ENCODE measurements around the gene ZNF32.

The ZNF32 gene, protein sequence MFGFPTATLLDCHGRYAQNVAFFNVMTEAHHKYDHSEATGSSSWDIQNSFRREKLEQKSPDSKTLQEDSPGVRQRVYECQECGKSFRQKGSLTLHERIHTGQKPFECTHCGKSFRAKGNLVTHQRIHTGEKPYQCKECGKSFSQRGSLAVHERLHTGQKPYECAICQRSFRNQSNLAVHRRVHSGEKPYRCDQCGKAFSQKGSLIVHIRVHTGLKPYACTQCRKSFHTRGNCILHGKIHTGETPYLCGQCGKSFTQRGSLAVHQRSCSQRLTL

DNA sequence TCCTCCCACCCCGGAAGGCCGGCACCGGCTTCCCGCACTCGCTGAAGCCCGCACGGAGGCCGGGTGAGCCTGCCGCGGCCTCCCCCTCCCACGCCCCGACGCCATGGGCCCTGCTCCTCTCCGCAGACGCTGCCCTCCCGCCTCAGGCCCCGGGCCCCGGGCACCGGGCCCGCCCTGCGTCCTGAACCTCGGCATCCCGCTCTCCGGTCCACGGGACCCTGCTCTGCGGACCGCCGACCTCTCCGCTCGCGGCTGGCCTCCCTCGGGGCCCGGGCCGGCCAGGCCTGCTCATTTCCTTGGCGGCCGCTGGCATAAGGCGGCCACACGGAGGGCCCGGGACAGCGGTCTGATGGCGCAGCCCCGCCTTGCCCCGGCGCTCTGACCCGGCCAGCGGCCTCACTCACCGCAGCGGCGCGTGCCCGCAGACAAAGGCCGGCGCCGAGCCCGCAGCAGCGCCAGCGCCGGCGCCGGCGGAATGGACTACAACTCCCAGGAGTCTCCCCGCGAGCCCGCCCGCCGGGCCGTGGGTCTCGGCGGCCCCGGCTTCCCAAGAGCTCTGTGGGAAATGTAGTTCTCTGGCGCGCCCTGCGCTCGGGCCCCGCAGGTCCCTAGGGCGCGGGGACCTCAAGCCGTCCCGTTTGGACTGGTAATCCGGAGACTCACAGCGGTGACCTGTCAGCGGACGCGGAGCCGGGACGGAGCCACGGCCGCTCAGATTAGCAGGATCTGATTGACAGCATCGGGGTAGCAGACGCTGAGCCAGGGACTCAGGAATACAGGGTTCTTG is at the start of gene ZNF32:
ZNF32 (minus strand) TSS at position 484 of the 787 bp plus-strand sequence. CDS start 2,748 bp downstream, outside the sequence.
- peak; percentile 64 for DNase-seq (ENCODE audit: low read depth)

DNA sequence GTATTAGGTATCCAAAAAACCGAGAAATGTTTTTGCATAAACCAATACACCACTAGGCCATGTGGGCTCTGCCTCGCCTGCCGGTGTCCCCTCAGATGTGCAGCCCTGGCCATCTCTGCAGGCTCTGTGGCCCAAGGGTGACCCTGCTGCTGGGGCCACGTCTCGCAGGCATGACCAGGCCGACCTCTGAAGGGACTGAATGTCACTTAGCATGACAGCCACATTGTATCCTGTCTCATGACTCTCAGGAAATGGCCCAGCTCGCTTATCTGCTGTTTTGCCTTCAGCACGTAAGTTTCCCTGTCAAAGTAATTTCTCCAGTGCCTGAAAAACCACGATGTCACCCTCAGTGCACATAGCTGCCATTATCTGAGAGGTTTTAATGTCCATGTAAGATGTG is 49.5 kb upstream of the ZNF32 start:
- DNase-seq (ENCODE audit: low read depth) = no peak

DNA sequence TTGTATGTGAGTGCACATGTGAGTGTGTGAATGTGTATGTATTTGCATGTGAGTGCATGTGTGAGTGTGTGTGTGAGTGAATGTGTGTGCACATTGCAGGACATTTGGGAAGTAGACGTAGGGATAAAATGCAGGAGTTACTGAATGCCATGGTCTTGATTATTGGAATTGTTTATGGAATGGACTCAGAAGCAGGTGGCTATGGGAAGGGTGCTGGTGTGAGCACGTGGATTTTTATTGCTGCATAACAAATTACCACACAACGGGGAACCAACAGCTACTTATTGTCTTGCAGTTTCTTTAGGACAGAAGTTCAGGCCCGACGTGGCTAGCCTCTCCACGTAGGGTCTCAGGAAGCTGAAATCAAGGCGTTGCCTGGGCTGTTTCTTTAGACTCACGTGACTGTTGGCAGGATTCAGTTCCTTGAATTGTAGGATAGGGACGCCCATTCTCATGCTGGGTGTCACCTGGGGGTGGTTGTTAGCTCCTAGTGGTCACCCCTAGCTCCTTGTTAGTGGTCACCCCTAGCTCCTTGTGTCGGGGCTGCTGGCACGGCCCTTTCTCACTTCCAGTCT is 48.3 kb upstream of the ZNF32 start:
- no peak for DNase-seq (ENCODE audit: low read depth)

DNA sequence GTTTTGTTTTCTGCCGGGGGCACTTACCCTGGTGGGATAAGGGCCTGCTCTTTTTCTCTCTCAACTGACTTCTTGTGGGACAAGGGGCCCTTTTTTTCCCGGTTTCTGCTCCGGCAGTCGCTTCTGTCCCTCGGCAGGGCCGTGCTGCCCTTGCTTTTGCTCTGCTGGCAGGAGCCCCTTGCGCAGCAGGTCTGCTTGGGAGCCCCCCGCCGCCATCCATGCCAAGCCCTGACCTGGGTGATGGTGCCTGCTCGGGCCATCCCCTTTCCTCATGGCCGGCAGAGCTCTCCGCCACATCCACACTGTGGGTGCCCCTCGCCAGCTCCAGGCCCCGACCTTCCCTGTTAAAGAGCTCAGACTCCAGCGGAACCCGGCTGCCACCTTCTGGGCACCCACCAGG is 47.0 kb upstream of the ZNF32 start:
- DNase-seq (ENCODE audit: low read depth) = no peak

DNA sequence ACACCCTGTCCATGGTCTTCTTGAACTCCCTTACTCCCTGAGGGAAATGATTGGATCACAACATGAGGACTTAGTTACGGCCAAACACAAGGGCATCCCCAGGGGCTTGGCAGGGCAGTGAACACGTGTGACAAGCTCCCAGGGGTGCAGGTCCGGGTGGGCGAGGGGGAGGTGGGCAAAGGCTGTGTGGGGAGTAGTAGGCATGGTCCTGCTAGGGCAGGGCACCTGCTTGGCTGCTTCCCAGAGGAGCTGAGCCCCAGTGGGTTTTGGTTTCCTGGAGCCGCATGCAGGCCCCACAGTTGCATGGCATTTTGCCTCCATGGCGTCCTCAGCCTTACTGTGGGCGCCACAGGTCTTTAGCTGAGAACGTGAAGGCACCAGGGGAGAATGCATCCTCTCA is 46.6 kb upstream of the ZNF32 start:
- no peak for DNase-seq (ENCODE audit: low read depth)

DNA sequence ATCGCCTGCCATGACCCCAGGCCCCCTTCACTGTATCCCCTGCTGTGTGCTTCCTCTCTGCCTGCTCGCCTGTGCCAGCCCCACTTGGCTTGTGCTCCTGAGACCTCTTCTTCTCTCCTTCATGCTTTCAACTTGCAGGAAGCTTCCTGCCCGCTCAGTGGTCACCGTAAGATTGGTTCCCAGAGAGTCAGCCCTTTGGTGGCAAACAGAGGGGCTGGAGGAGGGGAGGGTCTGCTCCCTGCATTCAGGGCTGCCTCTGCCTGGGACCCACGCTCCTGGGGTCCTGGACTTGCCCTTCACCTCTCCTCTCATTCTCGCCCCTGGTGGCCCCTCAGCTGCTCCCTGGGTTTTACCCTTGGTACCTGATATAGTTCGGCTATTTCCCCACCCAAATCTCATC is 45.8 kb upstream of the ZNF32 start:
- no peak for DNase-seq (ENCODE audit: low read depth)

DNA sequence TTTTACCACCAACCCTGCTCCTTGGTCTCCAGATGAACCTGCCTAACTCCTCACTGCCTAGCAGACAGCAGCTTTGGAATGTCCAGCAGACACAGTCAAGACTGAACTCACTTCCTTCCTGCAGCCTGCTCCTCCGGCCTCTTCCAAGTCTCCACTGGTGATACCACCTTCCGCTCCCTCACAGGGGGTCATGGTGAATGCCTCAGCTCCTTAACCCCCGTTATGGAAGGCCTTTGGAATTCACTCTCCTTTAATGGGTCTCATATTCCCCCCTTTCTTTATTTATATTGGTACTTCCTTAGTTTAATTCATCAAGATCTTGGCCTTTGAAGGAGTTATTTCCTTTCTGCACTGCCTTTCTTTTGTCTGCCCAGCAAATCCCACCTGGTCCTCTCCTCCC is 44.9 kb upstream of the ZNF32 start:
- DNase-seq (ENCODE audit: low read depth) = no peak

DNA sequence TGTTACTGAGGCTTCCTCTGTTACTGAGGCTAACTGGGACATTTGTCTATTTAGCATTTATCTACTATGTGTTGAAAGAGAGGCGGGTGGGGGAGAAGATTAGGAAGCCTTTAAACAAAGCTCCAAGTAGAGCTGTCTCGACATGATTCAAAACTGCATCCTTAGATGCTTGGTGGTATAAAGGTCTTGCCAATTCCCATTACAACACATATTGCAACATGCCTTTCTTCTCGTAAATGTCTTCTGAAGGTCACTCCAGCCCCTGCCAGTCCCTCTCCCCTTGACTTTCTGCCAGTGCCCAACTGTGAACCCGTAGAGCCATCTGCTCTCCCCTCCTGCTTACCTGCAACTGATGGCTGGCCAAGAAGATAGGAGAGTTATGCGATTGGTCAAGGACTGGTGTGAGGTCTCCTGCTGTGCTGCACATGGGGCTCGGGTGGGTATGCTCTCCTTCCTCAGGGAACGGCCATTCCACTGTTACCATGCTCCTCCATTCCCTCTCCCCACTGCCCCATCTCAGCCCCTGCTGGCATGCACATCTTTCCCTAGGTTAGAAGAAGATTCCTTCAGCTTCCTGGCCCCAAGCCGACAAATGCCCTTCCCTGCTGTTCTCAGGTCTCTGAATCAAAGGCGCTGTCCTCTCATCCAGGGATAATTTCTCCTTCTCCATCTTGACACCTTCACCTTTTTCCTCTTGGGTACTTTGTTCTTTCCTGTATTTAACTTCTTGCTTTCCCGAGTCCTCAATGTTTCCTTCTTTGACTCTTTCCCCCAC is 43.6 kb upstream of the ZNF32 start:
- DNase-seq (ENCODE audit: low read depth) = no peak

DNA sequence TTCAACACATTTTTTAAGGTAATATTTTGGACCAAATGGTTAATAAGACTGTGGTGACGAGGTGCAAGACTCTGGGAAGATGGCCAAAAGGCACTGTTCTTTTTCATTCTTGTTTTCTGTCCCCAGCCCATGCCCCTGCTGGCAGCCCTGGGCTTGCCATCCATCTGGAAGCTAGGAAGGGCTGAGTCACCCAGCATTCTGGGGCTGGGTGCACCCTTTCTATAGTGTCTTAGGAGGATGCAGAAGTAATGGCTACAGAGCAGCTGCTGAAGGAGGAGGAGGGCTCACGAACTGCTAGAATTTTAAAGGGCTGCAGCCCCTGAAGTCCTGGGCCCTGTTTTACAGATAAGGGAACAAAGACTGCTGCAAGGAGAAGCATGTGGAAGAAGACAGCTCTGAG is 42.8 kb upstream of the ZNF32 start:
- no peak for DNase-seq (ENCODE audit: low read depth)

DNA sequence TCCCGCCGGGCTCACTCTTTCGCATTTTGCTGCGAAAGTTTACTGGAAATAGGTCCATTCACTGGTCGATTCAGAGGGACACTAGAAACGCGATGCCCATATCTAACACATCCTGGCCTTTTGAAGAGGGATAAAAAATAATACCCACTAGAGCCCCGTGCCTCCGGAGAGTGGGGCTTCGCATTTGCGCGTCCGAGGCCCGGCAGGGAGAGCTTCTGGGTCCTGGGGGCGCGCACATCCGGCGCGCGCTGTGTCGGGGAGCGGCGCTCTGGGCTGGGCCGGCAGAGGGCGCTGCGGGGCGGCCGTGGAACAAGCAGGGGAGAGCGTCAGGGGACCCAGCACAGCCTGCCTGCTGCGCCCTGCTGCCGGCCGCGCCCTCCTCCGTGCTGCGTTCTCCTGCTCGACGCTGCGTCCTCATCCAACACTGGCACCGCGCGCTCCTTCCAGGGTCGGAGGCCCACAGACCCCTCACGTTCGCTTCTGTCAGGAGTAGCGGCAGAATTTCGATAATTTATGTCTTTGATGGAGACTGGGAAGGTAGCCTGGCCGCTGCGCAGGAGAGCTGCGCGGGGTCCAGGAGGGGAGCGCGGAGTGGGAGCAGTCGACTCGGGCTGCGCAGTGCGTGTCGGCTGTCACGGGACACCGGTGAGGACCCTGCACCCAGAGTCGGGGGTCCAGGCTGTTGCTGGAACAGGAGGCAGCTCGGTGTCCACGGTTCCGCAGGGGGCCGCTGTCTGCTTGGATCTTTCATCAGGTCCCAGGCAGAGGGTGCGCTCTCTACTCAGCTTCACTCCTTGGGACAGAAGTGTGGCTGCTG is 41.5 kb upstream of the ZNF32 start:
- DNase-seq (ENCODE audit: low read depth) = peak; percentile 71

DNA sequence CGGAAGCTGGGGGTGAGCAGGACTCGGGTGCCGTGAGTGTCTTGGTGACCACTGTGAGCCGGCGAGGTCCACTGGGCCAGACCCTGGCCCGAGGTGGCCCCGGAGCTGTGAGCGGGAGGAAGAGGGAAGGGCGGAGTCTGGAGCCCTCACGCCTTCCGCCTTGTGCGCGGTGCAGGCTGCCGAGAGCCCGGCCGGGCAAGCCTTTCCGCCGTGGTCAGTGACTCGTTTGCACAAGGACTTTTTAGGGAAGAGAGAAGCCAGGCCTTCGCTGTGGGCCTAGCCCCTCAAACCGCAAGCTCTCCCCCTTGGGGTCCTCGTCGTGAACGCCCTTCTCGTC is 40.9 kb upstream of the ZNF32 start:
- DNase-seq (ENCODE audit: low read depth) = no peak

DNA sequence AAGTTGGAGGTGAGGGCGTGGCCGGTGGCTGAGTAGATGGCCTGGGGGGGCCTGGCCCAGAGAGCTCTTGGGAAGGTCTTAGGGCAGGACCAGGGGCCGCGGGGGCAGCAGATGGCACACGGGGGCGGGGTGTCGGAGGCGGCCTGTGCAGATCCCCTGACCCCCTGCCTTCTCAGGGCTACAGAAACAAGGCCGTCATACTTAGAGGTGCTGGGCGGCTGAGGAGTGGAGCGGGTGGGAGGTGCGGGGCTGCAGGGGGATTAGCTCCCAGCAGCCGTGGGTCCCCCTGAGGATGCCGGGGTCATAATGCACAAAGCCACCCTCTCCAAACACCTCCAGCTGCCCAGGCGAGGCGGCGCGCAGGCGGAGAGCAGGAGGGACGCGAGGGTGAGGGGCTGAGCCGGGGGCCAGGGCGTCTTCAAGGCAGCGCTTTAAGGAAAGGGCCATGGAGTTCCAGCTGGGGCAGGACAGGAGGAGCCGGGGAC is 40.4 kb upstream of the ZNF32 start:
- DNase-seq (ENCODE audit: low read depth) = no peak

DNA sequence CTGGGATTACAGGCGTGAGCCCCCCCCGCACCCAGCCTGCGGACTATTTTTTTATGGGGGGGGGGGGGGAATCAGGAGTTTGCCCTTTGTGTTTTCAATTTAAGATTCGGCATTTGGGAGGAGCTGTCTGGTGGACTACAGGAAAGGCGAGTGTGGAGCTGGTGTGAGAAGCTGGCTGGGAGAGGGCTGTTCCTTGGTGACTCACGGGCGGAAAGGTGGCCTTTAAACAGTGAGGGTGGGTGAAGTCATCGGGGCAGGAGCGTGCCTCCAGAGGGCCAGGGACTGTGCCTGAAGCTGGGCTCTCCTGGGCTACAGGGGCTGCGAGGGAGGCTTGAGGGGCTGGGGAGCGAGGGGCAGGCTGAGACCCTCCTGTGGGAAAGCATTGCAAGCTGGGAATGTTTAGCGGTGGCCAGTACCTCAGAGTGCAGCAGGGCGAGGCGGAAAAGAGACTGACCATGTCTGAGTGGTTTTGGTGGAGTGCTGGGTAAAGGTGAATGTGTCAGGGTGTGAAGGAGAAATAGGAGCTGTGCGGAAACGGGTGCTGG is 39.7 kb upstream of the ZNF32 start:
- no peak for DNase-seq (ENCODE audit: low read depth)

DNA sequence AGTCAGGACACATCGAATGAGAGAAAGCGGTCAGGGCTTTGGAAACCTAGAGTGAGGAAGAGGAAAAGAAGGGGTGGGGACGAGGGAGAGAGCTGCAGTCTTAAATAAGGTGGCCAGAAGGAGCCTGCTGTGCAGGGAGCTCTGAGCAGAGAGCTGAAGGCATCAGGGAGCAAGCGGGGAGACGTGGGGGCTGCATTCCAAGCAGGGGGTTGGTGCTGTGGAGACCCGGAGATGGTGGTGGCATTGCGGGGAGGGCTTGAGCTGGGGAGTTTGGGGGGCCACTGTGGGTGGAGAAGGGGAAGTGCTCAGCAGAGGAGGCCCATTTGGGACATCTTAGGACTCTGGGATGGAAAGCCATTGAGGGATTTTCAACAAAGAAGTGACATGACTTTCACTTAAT is 38.7 kb upstream of the ZNF32 start:
- no peak for DNase-seq (ENCODE audit: low read depth)

DNA sequence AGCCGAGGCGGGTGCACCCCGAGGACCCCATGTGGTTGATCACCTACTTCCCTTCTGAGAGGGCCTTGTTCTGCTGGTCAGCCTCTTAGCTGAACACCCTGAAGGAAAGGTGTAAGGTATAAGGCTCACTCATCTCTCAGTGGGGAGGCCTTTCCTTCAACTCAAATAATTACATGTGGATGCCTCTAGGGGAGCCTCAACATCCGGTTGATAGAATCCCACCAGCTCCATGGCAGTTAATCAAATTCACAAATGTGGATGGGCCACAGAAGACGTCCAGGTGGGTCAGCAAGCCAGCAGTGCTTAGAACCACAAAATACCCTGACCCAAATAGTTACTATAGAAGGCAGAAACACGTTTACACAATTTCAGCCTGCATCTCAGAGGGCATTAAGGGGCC is 37.7 kb upstream of the ZNF32 start:
- no peak for DNase-seq (ENCODE audit: low read depth)

DNA sequence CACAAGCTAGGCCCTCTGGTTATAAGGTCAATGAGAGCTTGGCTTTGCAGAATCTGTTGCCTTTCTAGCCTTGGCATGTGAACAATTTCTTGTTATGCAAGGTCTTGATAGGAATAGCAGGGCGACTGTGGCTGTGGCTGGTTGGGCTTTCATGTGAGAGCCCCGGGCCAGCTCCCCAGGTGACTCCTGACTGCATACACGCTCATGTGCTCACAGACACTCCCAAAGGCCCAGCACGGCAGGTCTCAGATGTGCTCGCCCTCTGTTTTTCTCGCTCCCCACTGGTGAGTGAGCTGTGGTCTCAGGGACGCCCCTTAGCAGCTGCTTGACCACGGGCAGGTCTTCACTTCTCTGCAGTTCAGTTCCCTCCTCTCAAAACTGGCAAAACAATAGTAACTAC is 37.1 kb upstream of the ZNF32 start:
- DNase-seq (ENCODE audit: low read depth) = no peak

DNA sequence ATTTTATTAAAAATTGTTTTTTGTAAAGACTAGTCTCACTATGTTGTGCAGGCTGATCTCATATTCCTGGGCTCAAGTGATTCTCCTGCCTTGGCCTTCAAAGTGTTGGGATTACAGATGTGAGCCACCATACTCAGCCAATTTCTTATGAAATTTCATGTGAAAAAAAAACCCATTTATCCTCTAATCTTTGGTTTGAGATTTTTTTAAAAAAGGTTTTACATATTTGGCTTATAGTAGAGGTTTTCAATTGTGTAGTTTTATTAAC is 35.5 kb upstream of the ZNF32 start:
- no peak for DNase-seq (ENCODE audit: low read depth)

DNA sequence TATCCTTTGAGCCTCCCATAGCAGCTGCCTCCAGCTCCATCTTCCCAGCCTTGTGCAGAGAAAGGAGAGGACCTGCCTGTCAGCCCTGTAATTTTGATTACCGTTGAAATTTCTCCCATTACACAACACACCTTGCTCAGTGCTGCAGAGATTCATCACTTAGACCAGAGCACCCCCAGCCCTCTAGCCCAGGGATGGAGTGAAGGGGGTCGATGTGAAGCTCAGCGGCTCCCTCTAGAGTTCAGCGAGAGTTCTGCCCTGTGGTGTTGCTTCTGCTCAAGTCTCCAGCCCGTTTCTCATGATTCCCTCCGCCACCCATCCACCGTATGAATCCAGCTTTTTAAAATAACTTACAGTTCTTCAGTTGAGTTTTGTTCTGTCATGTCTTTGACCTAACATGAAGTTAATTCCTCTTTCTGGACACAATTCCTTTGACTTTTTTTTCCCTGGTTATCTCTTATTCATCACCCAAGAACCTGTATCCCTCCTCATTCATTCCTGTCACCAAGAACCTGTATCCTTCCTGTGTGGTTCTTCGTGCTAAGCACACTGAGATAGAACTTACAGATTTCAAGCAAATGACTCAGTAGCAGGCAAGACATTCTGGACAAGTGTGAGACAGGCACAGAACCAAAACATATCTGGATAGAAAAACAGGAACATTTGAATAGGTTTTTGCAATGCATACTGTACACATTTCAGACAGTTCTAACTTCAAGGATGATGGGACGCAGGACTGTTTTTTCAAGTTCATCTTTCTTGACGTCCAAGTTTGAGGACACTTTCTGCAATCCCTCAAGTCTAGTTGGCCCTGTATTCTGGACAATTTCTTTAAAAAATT is 35.0 kb upstream of the ZNF32 start:
- DNase-seq (ENCODE audit: low read depth) = no peak

DNA sequence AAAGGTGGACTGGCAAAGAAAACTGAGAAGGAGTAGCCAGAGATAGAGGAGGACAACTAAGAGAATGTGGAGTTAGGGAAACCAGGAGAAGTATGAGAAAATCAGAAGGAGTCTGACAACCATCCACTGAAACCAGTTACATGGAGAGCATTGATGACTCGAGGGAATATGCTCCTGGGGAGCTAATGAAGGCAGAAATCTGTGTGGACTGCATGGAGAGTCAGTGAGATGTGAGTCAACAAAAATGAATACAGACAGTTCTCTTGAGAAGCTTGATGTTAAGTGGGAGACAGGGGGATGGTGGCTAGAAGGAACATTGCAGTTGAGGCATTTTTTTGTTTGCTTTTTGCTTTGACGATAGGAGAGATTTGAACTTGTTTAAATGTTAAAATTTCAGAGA is 34.3 kb upstream of the ZNF32 start:
- DNase-seq (ENCODE audit: low read depth) = no peak

DNA sequence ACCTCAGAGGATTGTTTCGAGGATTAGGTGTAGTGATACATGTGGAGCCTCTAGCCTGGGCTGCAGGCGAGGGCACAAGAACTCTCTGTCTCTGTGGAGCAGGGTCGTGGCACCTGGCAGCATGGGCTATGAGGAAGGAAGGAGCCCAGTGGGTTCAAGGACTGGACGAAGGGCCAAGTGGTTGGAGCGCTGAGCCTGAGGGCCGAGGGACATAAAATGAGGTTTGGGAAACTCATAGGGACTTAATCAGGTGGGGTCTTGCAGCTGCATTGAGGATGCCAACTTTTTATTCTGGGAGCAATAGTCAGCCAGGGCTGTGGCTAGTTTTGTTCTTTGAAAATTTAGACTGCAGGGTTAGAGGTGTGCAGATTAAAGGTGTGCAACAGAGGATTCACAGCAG is 33.0 kb upstream of the ZNF32 start:
- no peak for DNase-seq (ENCODE audit: low read depth)

DNA sequence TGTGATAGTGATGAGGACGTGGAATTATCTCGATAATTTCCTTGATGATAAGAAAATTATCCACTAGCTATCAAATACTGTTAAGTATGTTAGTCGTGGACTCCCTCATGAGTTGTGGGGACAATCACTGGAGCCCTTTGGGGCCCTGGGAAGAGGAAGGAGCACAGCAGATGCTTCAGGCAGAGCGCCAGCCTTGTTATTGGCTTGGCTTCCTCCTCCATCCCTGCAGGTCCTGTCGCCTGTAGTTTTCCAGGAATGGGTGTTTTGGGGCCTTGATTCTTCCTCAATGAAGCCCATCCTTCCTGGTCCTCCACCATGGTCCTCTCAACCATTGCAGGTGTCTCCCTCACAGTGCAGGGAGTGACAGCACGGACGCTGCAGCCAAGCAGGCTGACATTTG is 32.5 kb upstream of the ZNF32 start:
- DNase-seq (ENCODE audit: low read depth) = no peak
